Measurements from ENCODE around the gene OSBP2.

The OSBP2 gene

GRCh38 chr22:30887861-30888260 is 193.2 kb downstream of the OSBP2 start:
- Histone ChIP-seq H3K27me3 (ENCODE audit: control insufficient read depth in 5 of 5, insufficient read depth in 4 of 5, low read length in 5 of 5) (no peaks in the 10 kb centered on the region), H3K36me3 (ENCODE audit: control insufficient read depth in 5 of 5, insufficient read depth in 5 of 5, low read length in 5 of 5) (peaks cover 0 to 6% (median 4%) of the 10 kb centered on the region in 5 donors)

GRCh38 chr22:30889268-30889995 is 194.8 kb downstream of the OSBP2 start:
- Histone ChIP-seq H3K9me3 (ENCODE audit: control insufficient read depth in 5 of 5, low read length in 5 of 5) (no peaks in the 10 kb centered on the region), H3K27me3 (ENCODE audit: control insufficient read depth in 5 of 5, insufficient read depth in 4 of 5, low read length in 5 of 5) (no peaks in the 10 kb centered on the region), H3K9ac (ENCODE audit: low read length in 5 of 5) (no peak overlapping the region), H3K4me3 (ENCODE audit: low read depth in 1 of 5, low read length in 5 of 5) (no peak overlapping the region), H3K27ac (ENCODE audit: low read depth, low read length) (no peak overlapping the region), H3K36me3 (ENCODE audit: control insufficient read depth in 5 of 5, insufficient read depth in 5 of 5, low read length in 5 of 5) (peaks cover 0 to 10% (median 6%) of the 10 kb centered on the region in 5 donors), H3K4me1 (ENCODE audit: control insufficient read depth in 5 of 5, insufficient read depth in 5 of 5, low read length in 5 of 5) (no peaks in the 10 kb centered on the region)

More at GRCh38 chr22:30887861-30888260, 193.2 kb downstream of the OSBP2 start:
- H3K4me3 ChIP-seq (ENCODE audit: low read depth in 1 of 5, low read length in 5 of 5), result no peak overlapping the region
- no peaks in the 10 kb centered on the region for H3K9me3 ChIP-seq (ENCODE audit: control insufficient read depth in 5 of 5, low read length in 5 of 5)
- H3K27ac ChIP-seq (ENCODE audit: low read depth, low read length), result no peak overlapping the region
- no peak overlapping the region for H3K9ac ChIP-seq (ENCODE audit: low read length in 5 of 5)
- H3K4me1 ChIP-seq (ENCODE audit: control insufficient read depth in 5 of 5, insufficient read depth in 5 of 5, low read length in 5 of 5), result no peaks in the 10 kb centered on the region

- peaks cover 0 to 10% (median 6%) of the 10 kb centered on the region in 5 donors for H3K36me3 ChIP-seq (ENCODE audit: control insufficient read depth in 5 of 5, insufficient read depth in 5 of 5, low read length in 5 of 5)
- no peak overlapping the region for H3K27ac ChIP-seq (ENCODE audit: low read depth, low read length)
- no peaks in the 10 kb centered on the region for H3K4me1 ChIP-seq (ENCODE audit: control insufficient read depth in 5 of 5, insufficient read depth in 5 of 5, low read length in 5 of 5)
- H3K9me3 ChIP-seq (ENCODE audit: control insufficient read depth in 5 of 5, low read length in 5 of 5), result no peaks in the 10 kb centered on the region
- H3K4me3 ChIP-seq (ENCODE audit: low read depth in 1 of 5, low read length in 5 of 5), result no peak overlapping the region
- no peak overlapping the region for H3K9ac ChIP-seq (ENCODE audit: low read length in 5 of 5)
- no peaks in the 10 kb centered on the region for H3K27me3 ChIP-seq (ENCODE audit: control insufficient read depth in 5 of 5, insufficient read depth in 4 of 5, low read length in 5 of 5)
Observed at GRCh38 chr22:30889996-30890480, 195.4 kb downstream of the OSBP2 start.

GRCh38 chr22:30890686-30891442 is 196.2 kb downstream of the OSBP2 start:
- H3K9ac ChIP-seq (ENCODE audit: low read length in 5 of 5), result no peak overlapping the region
- H3K4me1 ChIP-seq (ENCODE audit: control insufficient read depth in 5 of 5, insufficient read depth in 5 of 5, low read length in 5 of 5), result no peaks in the 10 kb centered on the region
- H3K36me3 ChIP-seq (ENCODE audit: control insufficient read depth in 5 of 5, insufficient read depth in 5 of 5, low read length in 5 of 5), result peaks cover 0 to 10% (median 6%) of the 10 kb centered on the region in 5 donors
- no peaks in the 10 kb centered on the region for H3K9me3 ChIP-seq (ENCODE audit: control insufficient read depth in 5 of 5, low read length in 5 of 5)
- no peak overlapping the region for H3K4me3 ChIP-seq (ENCODE audit: low read depth in 1 of 5, low read length in 5 of 5)
- H3K27me3 ChIP-seq (ENCODE audit: control insufficient read depth in 5 of 5, insufficient read depth in 4 of 5, low read length in 5 of 5), result no peaks in the 10 kb centered on the region
- H3K27ac ChIP-seq (ENCODE audit: low read depth, low read length), result no peak overlapping the region

GRCh38 chr22:30891443-30891755 is 196.7 kb downstream of the OSBP2 start:
- peaks cover 0 to 10% (median 6%) of the 10 kb centered on the region in 5 donors for H3K36me3 ChIP-seq (ENCODE audit: control insufficient read depth in 5 of 5, insufficient read depth in 5 of 5, low read length in 5 of 5)

GRCh38 chr22:30891781-30892180 is 197.1 kb downstream of the OSBP2 start:
- H3K4me3 ChIP-seq (ENCODE audit: low read depth in 1 of 5, low read length in 5 of 5), result no peak overlapping the region
- H3K9ac ChIP-seq (ENCODE audit: low read length in 5 of 5), result no peak overlapping the region
- H3K4me1 ChIP-seq (ENCODE audit: control insufficient read depth in 5 of 5, insufficient read depth in 5 of 5, low read length in 5 of 5), result no peaks in the 10 kb centered on the region
- H3K36me3 ChIP-seq (ENCODE audit: control insufficient read depth in 5 of 5, insufficient read depth in 5 of 5, low read length in 5 of 5), result peaks cover 0 to 10% (median 6%) of the 10 kb centered on the region in 5 donors
- no peaks in the 10 kb centered on the region for H3K27me3 ChIP-seq (ENCODE audit: control insufficient read depth in 5 of 5, insufficient read depth in 4 of 5, low read length in 5 of 5)
- no peaks in the 10 kb centered on the region for H3K9me3 ChIP-seq (ENCODE audit: control insufficient read depth in 5 of 5, low read length in 5 of 5)
- H3K27ac ChIP-seq (ENCODE audit: low read depth, low read length), result no peak overlapping the region

More at GRCh38 chr22:30891443-30891755, 196.7 kb downstream of the OSBP2 start:
- Histone ChIP-seq H3K27ac (ENCODE audit: low read depth, low read length) (no peak overlapping the region), H3K9me3 (ENCODE audit: control insufficient read depth in 5 of 5, low read length in 5 of 5) (no peaks in the 10 kb centered on the region), H3K9ac (ENCODE audit: low read length in 5 of 5) (no peak overlapping the region), H3K4me3 (ENCODE audit: low read depth in 1 of 5, low read length in 5 of 5) (no peak overlapping the region), H3K4me1 (ENCODE audit: control insufficient read depth in 5 of 5, insufficient read depth in 5 of 5, low read length in 5 of 5) (no peaks in the 10 kb centered on the region), H3K27me3 (ENCODE audit: control insufficient read depth in 5 of 5, insufficient read depth in 4 of 5, low read length in 5 of 5) (no peaks in the 10 kb centered on the region)

- H3K4me3 ChIP-seq (ENCODE audit: low read depth in 1 of 5, low read length in 5 of 5), result no peak overlapping the region
- H3K9ac ChIP-seq (ENCODE audit: low read length in 5 of 5), result no peak overlapping the region
- H3K4me1 ChIP-seq (ENCODE audit: control insufficient read depth in 5 of 5, insufficient read depth in 5 of 5, low read length in 5 of 5), result no peaks in the 10 kb centered on the region
- peaks cover 0 to 10% (median 6%) of the 10 kb centered on the region in 5 donors for H3K36me3 ChIP-seq (ENCODE audit: control insufficient read depth in 5 of 5, insufficient read depth in 5 of 5, low read length in 5 of 5)
- no peaks in the 10 kb centered on the region for H3K9me3 ChIP-seq (ENCODE audit: control insufficient read depth in 5 of 5, low read length in 5 of 5)
- no peaks in the 10 kb centered on the region for H3K27me3 ChIP-seq (ENCODE audit: control insufficient read depth in 5 of 5, insufficient read depth in 4 of 5, low read length in 5 of 5)
- no peak overlapping the region for H3K27ac ChIP-seq (ENCODE audit: low read depth, low read length)
Observed at GRCh38 chr22:30892286-30892685, 197.6 kb downstream of the OSBP2 start.

GRCh38 chr22:30892731-30893221 is 198.1 kb downstream of the OSBP2 start:
- Histone ChIP-seq H3K36me3 (ENCODE audit: control insufficient read depth in 5 of 5, insufficient read depth in 5 of 5, low read length in 5 of 5) (peaks cover 0 to 10% (median 6%) of the 10 kb centered on the region in 5 donors), H3K9ac (ENCODE audit: low read length in 5 of 5) (no peak overlapping the region), H3K4me1 (ENCODE audit: control insufficient read depth in 5 of 5, insufficient read depth in 5 of 5, low read length in 5 of 5) (no peaks in the 10 kb centered on the region), H3K27ac (ENCODE audit: low read depth, low read length) (no peak overlapping the region), H3K4me3 (ENCODE audit: low read depth in 1 of 5, low read length in 5 of 5) (no peak overlapping the region), H3K9me3 (ENCODE audit: control insufficient read depth in 5 of 5, low read length in 5 of 5) (no peaks in the 10 kb centered on the region), H3K27me3 (ENCODE audit: control insufficient read depth in 5 of 5, insufficient read depth in 4 of 5, low read length in 5 of 5) (no peaks in the 10 kb centered on the region)

- Histone ChIP-seq H3K4me3 (ENCODE audit: low read depth in 1 of 5, low read length in 5 of 5) (no peak overlapping the region), H3K4me1 (ENCODE audit: control insufficient read depth in 5 of 5, insufficient read depth in 5 of 5, low read length in 5 of 5) (no peaks in the 10 kb centered on the region), H3K27me3 (ENCODE audit: control insufficient read depth in 5 of 5, insufficient read depth in 4 of 5, low read length in 5 of 5) (no peaks in the 10 kb centered on the region), H3K9me3 (ENCODE audit: control insufficient read depth in 5 of 5, low read length in 5 of 5) (peaks cover 0 to 7% (median 0%) of the 10 kb centered on the region in 5 donors), H3K36me3 (ENCODE audit: control insufficient read depth in 5 of 5, insufficient read depth in 5 of 5, low read length in 5 of 5) (peaks cover 0 to 10% (median 6%) of the 10 kb centered on the region in 5 donors), H3K9ac (ENCODE audit: low read length in 5 of 5) (no peak overlapping the region), H3K27ac (ENCODE audit: low read depth, low read length) (no peak overlapping the region)
Observed at GRCh38 chr22:30893434-30894370, 199.0 kb downstream of the OSBP2 start.
